ENCODE results near the gene CKAP5.
A peak's percentile ranks its signal among the peaks of the same experiment; 100 is the strongest.

The CKAP5 gene

GRCh38 chr11:46776878-46777277 lies 69.2 kb downstream of the CKAP5 start:
- TF ChIP-seq FOXP2 (optimal IDR thresholded peaks at IDR 0.05; ENCODE audit: control extremely low read depth, extremely low read length, insufficient read depth): no peak
- no peak for TF ChIP-seq POLR2AphosphoS5 (IDR thresholded peaks at IDR 0.05; ENCODE audit: borderline replicate concordance, low read depth, low read length)
- no peak for TF ChIP-seq EZH2 (IDR thresholded peaks at IDR 0.05)

GRCh38 chr11:46769636-46770221 lies 76.4 kb downstream of the CKAP5 start:
- no peak for DNase-seq (ENCODE audit: low read depth, low spot score)
- no peak overlapping the region for H3K4me3 ChIP-seq
- peaks cover 78% of the 10 kb centered on the region for H3K36me3 ChIP-seq (ENCODE audit: insufficient read depth, low read length)
- TF ChIP-seq FOXP2 (optimal IDR thresholded peaks at IDR 0.05; ENCODE audit: control extremely low read depth, extremely low read length, insufficient read depth) (no peak), EZH2 (IDR thresholded peaks at IDR 0.05) (no peak), POLR2AphosphoS5 (IDR thresholded peaks at IDR 0.05; ENCODE audit: borderline replicate concordance, low read depth, low read length) (no peak)
- no peaks in the 10 kb centered on the region for H3K9me3 ChIP-seq (ENCODE audit: low read depth, low read length)
- no peak overlapping the region for H3K27ac ChIP-seq
- no peak overlapping the region for H3K9ac ChIP-seq (ENCODE audit: insufficient read length)

More at GRCh38 chr11:46776878-46777277, 69.2 kb downstream of the CKAP5 start:
- Histone ChIP-seq H3K27ac (no peak overlapping the region), H3K9ac (ENCODE audit: insufficient read length) (no peak overlapping the region), H3K4me3 (no peak overlapping the region), H3K9me3 (ENCODE audit: low read depth, low read length) (no peaks in the 10 kb centered on the region), H3K36me3 (ENCODE audit: insufficient read depth, low read length) (peaks cover 80% of the 10 kb centered on the region)
- DNase-seq (ENCODE audit: low read depth, low spot score): no peak

GRCh38 chr11:46766656-46767055 lies 79.4 kb downstream of the CKAP5 start:
- DNase-seq (ENCODE audit: low read depth, low spot score): no peak
- TF ChIP-seq POLR2AphosphoS5 (IDR thresholded peaks at IDR 0.05; ENCODE audit: borderline replicate concordance, low read depth, low read length): no peak
- Histone ChIP-seq H3K4me3 (no peak overlapping the region), H3K9ac (ENCODE audit: insufficient read length) (no peak overlapping the region), H3K27ac (peak overlapping the region; percentile 49; the same call in 1 of the 2 replicates), H3K9me3 (ENCODE audit: low read depth, low read length) (no peaks in the 10 kb centered on the region), H3K36me3 (ENCODE audit: insufficient read depth, low read length) (peaks cover 90% of the 10 kb centered on the region)

GRCh38 chr11:46762248-46762647 lies 83.8 kb downstream of the CKAP5 start:
- Histone ChIP-seq H3K27ac (no peak overlapping the region), H3K9ac (ENCODE audit: insufficient read length) (no peak overlapping the region), H3K9me3 (ENCODE audit: low read depth, low read length) (no peaks in the 10 kb centered on the region), H3K36me3 (ENCODE audit: insufficient read depth, low read length) (peaks cover 92% of the 10 kb centered on the region), H3K4me3 (no peak overlapping the region)
- DNase-seq (ENCODE audit: low read depth, low spot score): no peak
- TF ChIP-seq POLR2AphosphoS5 (IDR thresholded peaks at IDR 0.05; ENCODE audit: borderline replicate concordance, low read depth, low read length): no peak
- TF ChIP-seq EZH2 (IDR thresholded peaks at IDR 0.05): no peak
- no peak for TF ChIP-seq FOXP2 (optimal IDR thresholded peaks at IDR 0.05; ENCODE audit: control extremely low read depth, extremely low read length, insufficient read depth)

- H3K36me3 ChIP-seq (ENCODE audit: insufficient read depth, low read length): peaks cover 92% of the 10 kb centered on the region
- H3K9me3 ChIP-seq (ENCODE audit: low read depth, low read length): no peaks in the 10 kb centered on the region
- no peak overlapping the region for H3K4me3 ChIP-seq
- H3K9ac ChIP-seq (ENCODE audit: insufficient read length): no peak overlapping the region
- no peak for DNase-seq (ENCODE audit: low read depth, low spot score)
- H3K27ac ChIP-seq: no peak overlapping the region
- no peak for TF ChIP-seq POLR2AphosphoS5 (IDR thresholded peaks at IDR 0.05; ENCODE audit: borderline replicate concordance, low read depth, low read length)
- no peak for TF ChIP-seq FOXP2 (optimal IDR thresholded peaks at IDR 0.05; ENCODE audit: control extremely low read depth, extremely low read length, insufficient read depth)
- no peak for TF ChIP-seq EZH2 (IDR thresholded peaks at IDR 0.05)
Observed at GRCh38 chr11:46761807-46762206, 84.3 kb downstream of the CKAP5 start.

- no peak for TF ChIP-seq POLR2AphosphoS5 (IDR thresholded peaks at IDR 0.05; ENCODE audit: borderline replicate concordance, low read depth, low read length)
- no peak for TF ChIP-seq EZH2 (IDR thresholded peaks at IDR 0.05)
- no peak for TF ChIP-seq FOXP2 (optimal IDR thresholded peaks at IDR 0.05; ENCODE audit: control extremely low read depth, extremely low read length, insufficient read depth)
- DNase-seq (ENCODE audit: low read depth, low spot score): no peak
- no peak overlapping the region for H3K9ac ChIP-seq (ENCODE audit: insufficient read length)
- H3K36me3 ChIP-seq (ENCODE audit: insufficient read depth, low read length): peaks cover 91% of the 10 kb centered on the region
- no peak overlapping the region for H3K27ac ChIP-seq
- no peak overlapping the region for H3K4me3 ChIP-seq
- H3K9me3 ChIP-seq (ENCODE audit: low read depth, low read length): no peaks in the 10 kb centered on the region
Observed at GRCh38 chr11:46760429-46761128, 85.5 kb downstream of the CKAP5 start.

GRCh38 chr11:46759196-46759595 lies 86.9 kb downstream of the CKAP5 start:
- Histone ChIP-seq H3K9me3 (ENCODE audit: low read depth, low read length) (no peaks in the 10 kb centered on the region), H3K9ac (ENCODE audit: insufficient read length) (no peak overlapping the region), H3K36me3 (ENCODE audit: insufficient read depth, low read length) (peaks cover 92% of the 10 kb centered on the region), H3K27ac (no peak overlapping the region), H3K4me3 (no peak overlapping the region)
- no peak for TF ChIP-seq EZH2 (IDR thresholded peaks at IDR 0.05)
- TF ChIP-seq FOXP2 (optimal IDR thresholded peaks at IDR 0.05; ENCODE audit: control extremely low read depth, extremely low read length, insufficient read depth): no peak
- TF ChIP-seq POLR2AphosphoS5 (IDR thresholded peaks at IDR 0.05; ENCODE audit: borderline replicate concordance, low read depth, low read length): no peak
- DNase-seq (ENCODE audit: low read depth, low spot score): no peak

- no peak overlapping the region for H3K4me3 ChIP-seq
- no peaks in the 10 kb centered on the region for H3K9me3 ChIP-seq (ENCODE audit: low read depth, low read length)
- no peak overlapping the region for H3K9ac ChIP-seq (ENCODE audit: insufficient read length)
- peaks cover 88% of the 10 kb centered on the region for H3K36me3 ChIP-seq (ENCODE audit: insufficient read depth, low read length)
- H3K27ac ChIP-seq: no peak overlapping the region
- TF ChIP-seq POLR2AphosphoS5 (IDR thresholded peaks at IDR 0.05; ENCODE audit: borderline replicate concordance, low read depth, low read length) (no peak), FOXP2 (optimal IDR thresholded peaks at IDR 0.05; ENCODE audit: control extremely low read depth, extremely low read length, insufficient read depth) (no peak), EZH2 (IDR thresholded peaks at IDR 0.05) (no peak)
- DNase-seq (ENCODE audit: low read depth, low spot score): no peak
Observed at GRCh38 chr11:46755962-46756361, 90.1 kb downstream of the CKAP5 start.

Measured in SK-N-MC (cell line).